Fibroblast of pulmonary artery (primary cell): ENCODE results near the gene SMG6.

Experiments
- DNase-seq: peaks from one replicate; pipeline ENCODE4 v3.0.0-alpha.2; 2010; ENCODE audit warnings: low read depth
- H3K4me3 ChIP-seq: replicated peaks from 2 replicates; pipeline ENCODE4 v1.5.1; 2011; ENCODE audit warnings: low read depth, mild to moderate bottlenecking, control low read depth, low read length, moderate library complexity
- CTCF ChIP-seq: IDR thresholded peaks from 2 replicates; pipeline ENCODE4 v1.5.1; 2011; ENCODE audit warnings: mild to moderate bottlenecking, control low read depth, low read length, inconsistent platforms; ENCODE audit errors: missing control alignments

The SMG6 gene

GRCh38 chr17:2304931-2305330, 1.3 kb upstream of the SMG6 start:
- no peak overlapping the region for H3K4me3 ChIP-seq
- TF ChIP-seq CTCF, result no peak
- DNase-seq, result no peak

DNA sequence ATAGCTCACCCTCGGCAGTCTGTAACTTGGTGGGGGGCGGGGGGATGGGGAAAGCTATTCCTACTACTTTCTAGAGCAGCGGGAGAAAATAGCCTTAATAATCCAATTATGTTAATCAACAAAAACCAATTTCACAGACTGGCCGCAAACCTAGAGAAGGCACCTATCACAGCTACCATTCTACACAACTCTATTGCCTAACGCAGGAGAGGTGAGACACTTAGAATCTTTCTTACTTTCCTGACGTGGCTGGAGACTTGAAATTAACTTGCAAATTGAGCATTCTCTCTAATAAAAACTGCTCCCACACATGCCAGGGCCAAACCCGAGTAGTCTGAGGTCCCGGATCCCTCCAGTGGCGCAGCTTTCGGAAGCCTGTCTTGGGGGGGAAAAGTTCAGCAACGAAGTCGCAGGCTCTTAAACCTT, 794 bp downstream of the SMG6 start:
- TF ChIP-seq CTCF, result no peak
- H3K4me3 ChIP-seq, result peak overlapping the region; percentile 93
- DNase-seq, result no peak

DNA sequence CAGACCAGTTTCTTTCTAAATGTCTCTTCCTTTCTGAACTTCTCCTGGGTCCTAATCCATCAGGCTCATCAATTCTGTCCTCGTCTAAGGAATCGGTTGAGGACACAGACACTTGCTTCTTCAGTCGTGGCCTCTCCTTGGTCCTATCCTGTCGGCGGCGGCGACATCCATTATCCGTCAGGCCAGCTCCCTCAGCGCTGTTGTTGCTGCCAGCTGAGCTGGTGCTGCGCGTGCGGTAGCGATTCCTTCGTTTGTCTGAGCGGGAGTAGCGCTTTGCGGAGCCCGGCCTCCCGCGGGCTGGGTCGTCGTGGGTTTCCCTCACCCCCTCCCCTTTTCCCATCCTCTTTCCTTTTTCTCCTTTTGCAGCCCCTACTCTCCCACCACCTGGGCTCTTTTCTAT, 3.8 kb downstream of the SMG6 start:
- DNase-seq, result no peak
- TF ChIP-seq CTCF, result no peak
- no peak overlapping the region for H3K4me3 ChIP-seq

DNA sequence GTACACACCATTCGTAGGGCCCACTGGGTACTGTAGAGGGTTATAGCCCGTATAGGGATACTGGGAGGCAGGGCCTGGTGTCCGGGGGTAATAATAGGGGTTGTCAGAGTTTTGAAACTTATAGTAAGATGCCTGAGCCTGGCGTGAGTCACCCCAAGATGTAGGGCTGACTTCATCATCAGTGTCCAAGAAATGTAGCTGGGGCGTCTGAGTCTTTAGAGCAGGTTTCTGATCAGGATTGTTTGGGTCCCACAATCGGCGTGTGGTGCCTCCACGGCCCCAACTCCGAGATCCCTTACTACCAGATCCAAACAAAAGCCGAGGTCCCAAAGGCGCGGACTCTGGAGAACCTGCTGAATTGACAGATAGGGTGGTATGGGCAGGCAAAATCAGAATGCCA, 4.4 kb downstream of the SMG6 start:
- no peak for DNase-seq
- TF ChIP-seq CTCF, result no peak
- no peak overlapping the region for H3K4me3 ChIP-seq

DNA sequence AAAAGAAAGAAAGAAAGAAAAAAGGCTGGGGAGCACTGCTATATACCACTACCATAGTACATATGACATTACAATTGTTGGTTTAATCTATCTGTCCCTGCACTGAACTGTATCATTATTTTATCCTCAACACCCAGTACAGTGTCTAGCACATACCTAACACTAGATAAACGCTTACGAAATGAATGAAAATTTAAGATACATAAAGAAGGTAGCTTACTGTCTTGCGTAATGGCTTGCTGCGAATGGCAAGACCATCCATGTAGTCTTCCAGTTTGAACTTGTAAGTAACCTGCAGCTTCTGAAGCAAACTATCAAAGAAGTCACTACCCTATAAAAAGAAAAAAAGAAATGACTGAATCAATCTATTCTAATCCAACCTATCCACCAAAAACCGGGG, 6.6 kb downstream of the SMG6 start:
- TF ChIP-seq CTCF, result no peak
- no peak overlapping the region for H3K4me3 ChIP-seq
- no peak for DNase-seq

- DNase-seq, result no peak
- no peak overlapping the region for H3K4me3 ChIP-seq
- TF ChIP-seq CTCF, result no peak
Measured at GRCh38 chr17:2295575-2295974, 8.0 kb downstream of the SMG6 start.

DNA sequence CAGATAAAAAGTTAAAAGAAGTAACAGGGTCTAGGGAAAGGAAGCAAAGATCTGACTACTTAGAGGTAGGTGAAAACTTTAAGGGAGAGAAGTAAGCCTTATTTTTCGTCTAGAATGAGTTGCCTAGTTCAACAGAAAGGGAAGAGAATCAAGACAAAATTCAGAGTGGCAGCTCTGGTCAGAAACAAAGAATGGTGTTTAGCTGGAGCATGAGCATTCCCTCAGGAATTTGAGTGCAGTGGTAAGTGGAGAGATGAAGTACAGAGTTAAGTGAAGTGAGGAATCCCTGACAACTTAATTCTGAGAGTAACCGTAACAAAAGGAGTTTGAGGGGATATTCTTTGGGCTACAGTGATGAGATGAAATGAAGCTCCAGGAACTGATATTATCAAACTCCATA, 11.5 kb downstream of the SMG6 start:
- no peak for DNase-seq
- TF ChIP-seq CTCF, result no peak
- H3K4me3 ChIP-seq, result no peak overlapping the region
